H1 (cell line): ENCODE results near the gene HIVEP2.

Experiments used
- ASH2L ChIP-seq: fragments of 200-600, 300-600 bp; sonication (generic); IDR thresholded peaks from one replicate; pipeline ENCODE4 v1.7.1; 2017; ENCODE audit warnings: low read length
- CREB1 ChIP-seq: IDR thresholded peaks from 2 replicates; pipeline ENCODE4 v1.6.1; 2012; ENCODE audit warnings: inconsistent platforms
- EZH2 ChIP-seq: fragments of 200-600 bp; sonication (generic); IDR thresholded peaks from 2 replicates; pipeline ENCODE4 v1.7.1; 2012; ENCODE audit warnings: low read depth, mild to moderate bottlenecking, moderate library complexity, low read length, inconsistent platforms; ENCODE audit not compliant: severe bottlenecking
- PHF8 ChIP-seq: fragments of 200-600 bp; sonication (generic); conservative IDR thresholded peaks from 2 replicates; pipeline ENCODE4 v1.7.1; 2012; ENCODE audit warnings: low read depth, mild to moderate bottlenecking, inconsistent platforms, low read length, moderate library complexity
- POLR2A ChIP-seq, 2 experiments: IDR thresholded peaks; 1 replicate in 1 of 2; 2 replicates in 1 of 2; pipeline ENCODE4 v1.6.1; 2011; ENCODE audit warnings: low read depth in 2 of 2, low read length in 2 of 2, mild to moderate bottlenecking in 2 of 2; ENCODE audit errors: control extremely low read depth in 1 of 2
- SIN3A ChIP-seq, 2 experiments: IDR thresholded peaks in 1 of 2; conservative IDR thresholded peaks in 1 of 2; 2 replicates each; pipeline ENCODE4 v1.6.1; 2011 to 2012; ENCODE audit warnings: low read length in 2 of 2, improper control_type of control experiment in 1 of 2, low read depth in 1 of 2, mild to moderate bottlenecking in 1 of 2
- TF ChIP-seq, protein P1 (sequence below), 3 experiments: IDR thresholded peaks; 1 replicate in 2 of 3; 2 replicates in 1 of 3; pipeline versions ENCODE4 v1.5.1 to v1.6.1; 2011; ENCODE audit warnings: low read length in 3 of 3, mild to moderate bottlenecking in 3 of 3, inconsistent platforms in 2 of 3, low read depth in 1 of 3, moderate library complexity in 1 of 3; ENCODE audit not compliant: insufficient read depth in 1 of 3; ENCODE audit errors: control extremely low read depth in 1 of 3

GRCh38 chr6:142821164-142821716 is 123.7 kb downstream of the HIVEP2 start:
- TF ChIP-seq POLR2A (IDR thresholded peaks at IDR 0.05; ENCODE audit: control extremely low read depth in 1 of 2, low read depth in 2 of 2, low read length in 2 of 2) = no peak
- no peak for TF ChIP-seq ASH2L
- no peak for TF ChIP-seq EZH2
- no peak for TF ChIP-seq CREB1
- TF ChIP-seq SIN3A (conservative IDR thresholded peaks at IDR 0.05 in 1 of 2, IDR thresholded peaks at IDR 0.05 in 1 of 2; ENCODE audit: low read depth in 1 of 2, low read length in 2 of 2) = no peak
- TF ChIP-seq, protein P1, sequence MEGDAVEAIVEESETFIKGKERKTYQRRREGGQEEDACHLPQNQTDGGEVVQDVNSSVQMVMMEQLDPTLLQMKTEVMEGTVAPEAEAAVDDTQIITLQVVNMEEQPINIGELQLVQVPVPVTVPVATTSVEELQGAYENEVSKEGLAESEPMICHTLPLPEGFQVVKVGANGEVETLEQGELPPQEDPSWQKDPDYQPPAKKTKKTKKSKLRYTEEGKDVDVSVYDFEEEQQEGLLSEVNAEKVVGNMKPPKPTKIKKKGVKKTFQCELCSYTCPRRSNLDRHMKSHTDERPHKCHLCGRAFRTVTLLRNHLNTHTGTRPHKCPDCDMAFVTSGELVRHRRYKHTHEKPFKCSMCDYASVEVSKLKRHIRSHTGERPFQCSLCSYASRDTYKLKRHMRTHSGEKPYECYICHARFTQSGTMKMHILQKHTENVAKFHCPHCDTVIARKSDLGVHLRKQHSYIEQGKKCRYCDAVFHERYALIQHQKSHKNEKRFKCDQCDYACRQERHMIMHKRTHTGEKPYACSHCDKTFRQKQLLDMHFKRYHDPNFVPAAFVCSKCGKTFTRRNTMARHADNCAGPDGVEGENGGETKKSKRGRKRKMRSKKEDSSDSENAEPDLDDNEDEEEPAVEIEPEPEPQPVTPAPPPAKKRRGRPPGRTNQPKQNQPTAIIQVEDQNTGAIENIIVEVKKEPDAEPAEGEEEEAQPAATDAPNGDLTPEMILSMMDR (IDR thresholded peaks at IDR 0.05; ENCODE audit: control extremely low read depth in 1 of 3, insufficient read depth in 1 of 3, low read depth in 1 of 3, low read length in 3 of 3) = no peak
- no peak for TF ChIP-seq PHF8
